Measurements from ENCODE around the gene UGGT1.

DNA sequence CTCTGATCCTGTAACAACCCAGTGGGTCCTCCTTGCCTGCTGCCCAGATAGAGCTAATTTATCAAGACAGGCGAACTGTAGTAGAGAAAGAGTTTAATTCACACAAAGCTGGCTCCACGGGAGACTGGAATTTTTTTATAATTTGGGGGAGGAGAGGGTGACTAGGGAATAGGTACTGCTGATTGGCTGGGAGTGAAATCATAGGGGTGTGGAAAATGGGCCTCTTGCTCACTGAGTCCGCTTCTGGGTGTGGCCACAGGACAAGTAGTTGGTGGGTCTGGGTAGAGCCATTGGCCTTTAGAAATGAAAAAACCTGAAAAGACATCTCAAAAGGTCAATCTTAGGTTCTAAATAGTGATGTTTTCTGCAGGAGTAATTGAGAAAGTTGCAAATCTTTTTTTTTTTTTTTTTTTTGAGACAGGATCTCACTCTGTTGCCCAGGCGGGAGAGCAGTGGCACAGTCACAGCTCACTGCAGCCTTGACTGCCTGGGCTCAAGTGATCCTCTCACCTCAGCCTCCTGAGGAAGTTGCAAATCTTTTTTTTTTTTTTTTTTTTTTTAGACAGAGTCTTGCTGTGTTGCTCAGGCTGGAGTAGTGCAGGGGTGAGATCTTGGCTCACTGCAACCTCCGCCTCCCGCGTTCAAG lies 14.4 kb upstream of the UGGT1 start:
- no peak for TF ChIP-seq POLR2A (IDR thresholded peaks at IDR 0.05)
- TF ChIP-seq, protein P1, sequence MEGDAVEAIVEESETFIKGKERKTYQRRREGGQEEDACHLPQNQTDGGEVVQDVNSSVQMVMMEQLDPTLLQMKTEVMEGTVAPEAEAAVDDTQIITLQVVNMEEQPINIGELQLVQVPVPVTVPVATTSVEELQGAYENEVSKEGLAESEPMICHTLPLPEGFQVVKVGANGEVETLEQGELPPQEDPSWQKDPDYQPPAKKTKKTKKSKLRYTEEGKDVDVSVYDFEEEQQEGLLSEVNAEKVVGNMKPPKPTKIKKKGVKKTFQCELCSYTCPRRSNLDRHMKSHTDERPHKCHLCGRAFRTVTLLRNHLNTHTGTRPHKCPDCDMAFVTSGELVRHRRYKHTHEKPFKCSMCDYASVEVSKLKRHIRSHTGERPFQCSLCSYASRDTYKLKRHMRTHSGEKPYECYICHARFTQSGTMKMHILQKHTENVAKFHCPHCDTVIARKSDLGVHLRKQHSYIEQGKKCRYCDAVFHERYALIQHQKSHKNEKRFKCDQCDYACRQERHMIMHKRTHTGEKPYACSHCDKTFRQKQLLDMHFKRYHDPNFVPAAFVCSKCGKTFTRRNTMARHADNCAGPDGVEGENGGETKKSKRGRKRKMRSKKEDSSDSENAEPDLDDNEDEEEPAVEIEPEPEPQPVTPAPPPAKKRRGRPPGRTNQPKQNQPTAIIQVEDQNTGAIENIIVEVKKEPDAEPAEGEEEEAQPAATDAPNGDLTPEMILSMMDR (IDR thresholded peaks at IDR 0.05): no peak

Measured in lower leg skin (tissue), 3 donors.